Tibial nerve (tissue), 3 donors: ENCODE results near the gene CNTN6.

Experiments used
- POLR2A ChIP-seq, 2 donors: fragments of 450-650 bp; IDR thresholded peaks; one replicate each; pipeline ENCODE4 v1.6.1; 2017; ENCODE audit warnings: antibody characterized with exemption in 2 of 2, mild to moderate bottlenecking in 2 of 2, moderate library complexity in 2 of 2
- TF ChIP-seq, protein P1 (sequence below), 5 experiments: fragments of 200-600 bp in 3 of 5; fragments of 450-650 bp in 2 of 5; sonication (generic) in 3 of 5; IDR thresholded peaks; one replicate each; pipeline ENCODE4 v1.5.1; 2016 to 2019; ENCODE audit warnings: antibody characterized with exemption in 5 of 5, mild to moderate bottlenecking in 3 of 5, moderate library complexity in 2 of 5

DNA sequence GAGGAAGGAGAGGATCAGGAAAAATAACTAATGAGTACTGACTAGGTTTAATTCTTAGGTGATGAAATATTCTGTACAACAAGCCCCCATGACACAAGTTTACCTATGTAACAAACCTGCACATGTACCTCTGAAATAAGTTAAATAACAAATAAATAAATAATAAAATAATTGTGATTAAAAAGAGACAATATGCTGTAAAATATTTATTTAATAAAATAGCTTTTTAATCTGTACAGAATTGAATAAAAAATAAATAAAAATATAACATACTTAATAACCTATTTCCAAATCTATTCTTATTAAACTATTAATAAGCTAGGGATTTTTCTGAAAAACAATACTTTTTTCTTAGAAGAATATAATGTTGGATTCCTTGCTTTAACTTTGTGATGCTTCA lies 355.6 kb downstream of the CNTN6 start:
- TF ChIP-seq, protein P1, sequence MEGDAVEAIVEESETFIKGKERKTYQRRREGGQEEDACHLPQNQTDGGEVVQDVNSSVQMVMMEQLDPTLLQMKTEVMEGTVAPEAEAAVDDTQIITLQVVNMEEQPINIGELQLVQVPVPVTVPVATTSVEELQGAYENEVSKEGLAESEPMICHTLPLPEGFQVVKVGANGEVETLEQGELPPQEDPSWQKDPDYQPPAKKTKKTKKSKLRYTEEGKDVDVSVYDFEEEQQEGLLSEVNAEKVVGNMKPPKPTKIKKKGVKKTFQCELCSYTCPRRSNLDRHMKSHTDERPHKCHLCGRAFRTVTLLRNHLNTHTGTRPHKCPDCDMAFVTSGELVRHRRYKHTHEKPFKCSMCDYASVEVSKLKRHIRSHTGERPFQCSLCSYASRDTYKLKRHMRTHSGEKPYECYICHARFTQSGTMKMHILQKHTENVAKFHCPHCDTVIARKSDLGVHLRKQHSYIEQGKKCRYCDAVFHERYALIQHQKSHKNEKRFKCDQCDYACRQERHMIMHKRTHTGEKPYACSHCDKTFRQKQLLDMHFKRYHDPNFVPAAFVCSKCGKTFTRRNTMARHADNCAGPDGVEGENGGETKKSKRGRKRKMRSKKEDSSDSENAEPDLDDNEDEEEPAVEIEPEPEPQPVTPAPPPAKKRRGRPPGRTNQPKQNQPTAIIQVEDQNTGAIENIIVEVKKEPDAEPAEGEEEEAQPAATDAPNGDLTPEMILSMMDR (IDR thresholded peaks at IDR 0.05): no peak
- TF ChIP-seq POLR2A (IDR thresholded peaks at IDR 0.05): no peak
